ENCODE data around the gene KCTD19.

The KCTD19 gene

DNA sequence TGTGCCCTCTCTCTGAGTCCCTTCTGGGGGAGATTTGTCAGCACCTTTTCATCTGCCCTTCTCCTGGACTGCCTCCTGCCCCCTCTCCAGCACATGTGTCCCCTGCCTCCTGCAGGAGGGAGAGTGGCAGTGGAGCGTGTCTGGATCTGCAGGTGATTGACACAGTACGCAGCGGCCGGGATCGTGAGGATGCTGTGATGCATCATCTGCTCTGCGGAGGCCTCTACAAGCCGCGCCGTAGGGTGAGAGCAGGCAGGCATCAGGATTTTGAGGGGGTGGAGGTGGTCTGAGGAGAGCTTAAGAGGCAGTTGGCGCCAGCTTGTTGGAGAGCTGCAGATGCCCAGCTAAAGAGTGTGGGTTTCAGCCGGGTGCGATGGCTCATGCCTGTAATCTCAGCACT, 66.8 kb downstream of the KCTD19 start:
- DNase-seq (ENCODE audit: low read depth in 2 of 2), result no peak

GRCh38 chr16:67258161-67258835, 68.2 kb downstream of the KCTD19 start:
- DNase-seq (ENCODE audit: low read depth in 2 of 2), result no peak

DNA sequence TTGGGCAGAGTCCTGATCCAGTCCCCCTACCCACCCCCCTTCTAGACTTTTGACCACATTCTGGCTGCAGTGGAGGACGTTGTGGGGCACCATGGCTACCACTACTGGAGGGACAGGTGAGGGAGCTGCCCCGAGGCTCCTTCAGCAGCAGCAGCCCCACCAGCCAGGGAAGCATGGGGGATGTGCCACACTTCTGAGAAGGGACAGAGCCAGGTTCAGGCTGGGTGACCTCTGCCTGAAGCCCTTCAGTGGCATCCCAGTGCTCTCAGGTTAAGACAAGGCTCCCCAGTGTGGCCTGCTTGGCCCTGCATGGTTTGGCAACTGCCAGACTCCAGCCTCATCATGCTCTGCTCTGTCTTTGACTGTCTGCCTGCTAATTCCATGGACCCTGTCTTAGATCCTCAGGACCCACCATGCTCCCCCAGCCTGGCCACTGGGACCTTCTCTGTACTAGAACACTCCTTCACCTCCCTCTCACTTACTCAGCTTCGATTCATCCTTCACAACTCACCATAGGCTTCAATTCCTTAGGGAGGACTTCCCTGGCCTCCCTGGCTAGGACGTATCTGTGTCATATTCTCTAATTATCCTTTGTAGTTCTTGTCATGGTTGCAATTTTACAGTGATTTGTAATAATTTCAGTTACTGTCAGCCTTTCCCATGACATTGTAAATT, 68.9 kb downstream of the KCTD19 start:
- DNase-seq (ENCODE audit: low read depth in 2 of 2), result no peak

DNA sequence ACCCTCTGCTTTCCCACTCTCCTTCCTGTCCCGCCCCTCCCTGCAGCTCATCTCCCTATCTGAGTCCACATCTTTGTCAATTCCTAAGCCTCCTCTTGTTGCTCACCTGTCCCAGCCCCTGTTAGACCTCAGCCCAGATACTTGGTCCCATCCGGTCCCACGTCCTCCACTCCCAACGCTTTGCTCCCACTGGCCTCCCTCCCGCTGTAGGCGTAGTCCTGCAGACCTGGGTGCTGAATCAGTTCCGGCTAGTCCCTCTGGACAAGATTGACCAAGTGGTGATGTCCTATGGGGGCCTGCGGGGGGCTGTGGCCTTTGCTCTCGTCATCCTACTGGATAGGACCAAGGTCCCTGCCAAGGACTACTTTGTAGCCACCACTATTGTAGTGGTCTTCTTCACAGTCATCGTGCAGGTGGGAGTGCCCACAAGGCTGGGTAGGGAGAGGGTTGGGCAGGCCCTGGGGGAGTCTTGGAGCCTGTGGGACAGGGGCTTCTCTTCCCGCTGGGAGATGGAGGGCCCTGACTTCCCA, 69.8 kb downstream of the KCTD19 start:
- DNase-seq (ENCODE audit: low read depth in 2 of 2), result no peak

DNA sequence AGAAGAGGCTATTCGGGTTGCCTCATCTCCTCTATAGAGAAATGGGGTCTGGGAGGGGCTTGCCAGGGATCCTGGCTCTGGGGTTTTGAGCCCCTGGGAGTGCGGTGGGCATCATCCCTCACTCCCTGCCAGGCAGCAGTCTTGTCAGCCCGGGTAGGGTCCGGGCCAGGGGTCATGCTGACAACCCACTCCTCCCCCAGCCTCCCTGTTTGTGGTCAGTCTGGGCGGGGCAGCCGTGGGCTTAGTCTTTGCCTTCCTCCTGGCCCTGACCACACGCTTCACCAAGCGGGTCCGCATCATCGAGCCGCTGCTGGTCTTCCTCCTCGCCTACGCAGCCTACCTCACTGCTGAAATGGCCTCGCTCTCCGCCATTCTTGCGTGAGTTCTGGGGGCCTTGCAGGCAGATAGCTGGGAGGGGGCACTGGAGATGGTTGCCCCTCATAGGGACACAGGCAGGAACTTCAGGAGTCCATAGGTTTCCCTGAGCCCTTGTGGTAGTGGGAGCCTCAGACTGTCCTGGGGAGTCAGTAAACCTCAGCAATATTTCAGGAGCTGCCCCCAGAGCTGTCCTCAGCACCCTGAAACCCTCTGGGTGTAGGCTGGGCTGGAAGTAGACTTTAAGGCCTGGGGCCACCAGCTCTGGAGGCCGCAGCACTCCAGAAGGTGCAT, 70.9 kb downstream of the KCTD19 start:
- DNase-seq (ENCODE audit: low read depth in 2 of 2), result no peak

DNA sequence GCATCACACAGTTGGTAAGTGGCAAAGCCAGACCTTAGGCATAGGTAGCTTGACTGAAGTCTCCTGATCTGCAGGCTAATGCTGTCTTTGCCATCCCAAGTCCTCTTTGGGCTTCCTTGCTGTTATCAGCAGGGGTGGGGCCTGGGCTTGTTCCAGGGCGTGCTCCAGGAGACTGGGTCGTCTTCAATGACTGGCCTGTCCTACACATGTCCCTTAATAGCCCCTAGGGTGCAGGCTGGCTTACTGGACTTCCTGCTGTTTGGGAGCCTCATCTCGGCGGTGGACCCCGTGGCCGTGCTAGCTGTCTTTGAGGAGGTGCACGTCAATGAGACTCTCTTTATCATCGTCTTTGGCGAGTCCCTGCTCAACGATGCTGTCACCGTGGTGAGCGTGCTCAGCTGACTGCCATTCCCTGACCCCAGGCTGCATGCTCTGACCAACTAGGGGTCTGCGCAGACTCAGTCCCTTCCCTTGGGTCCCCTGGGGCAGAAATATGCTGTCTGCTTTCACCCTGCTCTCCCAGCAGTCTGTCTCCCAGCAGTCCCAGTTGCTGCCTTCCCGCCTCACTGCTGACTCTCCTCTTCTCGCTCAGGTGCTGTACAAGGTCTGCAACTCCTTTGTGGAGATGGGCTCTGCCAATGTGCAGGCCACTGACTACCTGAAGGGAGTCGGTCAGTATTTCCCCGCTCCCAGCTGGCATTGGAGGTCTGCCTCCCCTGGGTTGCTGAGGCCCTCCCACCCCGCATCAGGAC, 71.6 kb downstream of the KCTD19 start:
- no peak for DNase-seq (ENCODE audit: low read depth in 2 of 2)

DNA sequence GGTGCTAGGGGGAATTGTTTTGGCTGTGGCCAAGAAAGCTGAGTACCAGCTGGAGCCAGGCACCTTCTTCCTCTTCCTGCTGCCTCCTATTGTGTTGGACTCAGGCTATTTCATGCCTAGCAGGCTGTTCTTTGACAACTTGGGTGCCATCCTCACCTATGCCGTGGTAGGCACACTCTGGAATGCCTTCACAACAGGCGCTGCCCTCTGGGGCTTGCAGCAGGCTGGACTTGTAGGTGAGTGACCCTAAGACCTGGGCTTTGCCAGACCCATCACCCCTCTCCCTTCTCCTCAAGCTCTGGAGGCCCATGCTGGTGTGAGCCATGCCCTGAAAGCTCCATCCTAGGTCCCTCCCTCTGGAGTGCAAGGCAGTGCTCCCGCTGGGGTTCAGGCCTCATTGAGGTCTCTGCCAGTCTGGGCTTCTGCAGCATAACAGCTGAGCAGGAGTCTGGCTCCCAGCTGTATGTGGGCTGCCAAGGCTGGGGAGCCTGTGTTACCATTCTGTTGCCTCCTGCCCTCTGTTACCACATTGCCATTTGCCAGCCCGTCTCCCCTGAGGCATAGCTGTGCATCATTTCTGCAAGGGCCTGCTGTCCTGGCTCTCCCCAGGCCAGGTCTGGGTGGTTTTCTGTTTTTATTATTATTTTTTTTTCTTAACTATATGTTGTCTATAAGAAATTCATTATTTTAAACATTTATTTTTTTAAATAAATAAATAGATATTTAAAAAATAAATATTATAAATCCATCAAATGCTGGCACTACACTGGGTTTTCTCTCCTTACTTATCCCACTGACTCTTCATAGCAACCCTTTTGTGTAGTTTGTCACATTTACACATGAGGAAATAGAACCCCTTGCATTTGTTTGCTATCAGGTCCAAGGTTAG, 73.7 kb downstream of the KCTD19 start:
- DNase-seq (ENCODE audit: low read depth in 2 of 2), result no peak

DNA sequence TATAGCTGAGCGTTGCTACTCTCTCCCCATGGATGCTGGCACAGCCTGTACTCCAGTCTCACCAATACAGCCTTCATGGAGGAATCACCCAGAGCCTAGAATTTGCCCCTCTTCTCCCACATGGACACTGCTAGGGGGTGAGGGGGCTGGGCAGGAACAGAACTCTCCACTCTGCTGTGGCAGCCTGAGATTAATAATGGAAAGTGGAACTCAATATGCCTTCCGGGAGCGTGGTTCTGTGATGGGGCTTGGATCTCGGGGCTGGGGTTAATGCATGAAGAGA, 76.6 kb downstream of the KCTD19 start:
- no peak for DNase-seq (ENCODE audit: low read depth in 2 of 2)

GRCh38 chr16:67249178-67250044, 77.1 kb downstream of the KCTD19 start:
- no peak for DNase-seq (ENCODE audit: low read depth in 2 of 2)

DNA sequence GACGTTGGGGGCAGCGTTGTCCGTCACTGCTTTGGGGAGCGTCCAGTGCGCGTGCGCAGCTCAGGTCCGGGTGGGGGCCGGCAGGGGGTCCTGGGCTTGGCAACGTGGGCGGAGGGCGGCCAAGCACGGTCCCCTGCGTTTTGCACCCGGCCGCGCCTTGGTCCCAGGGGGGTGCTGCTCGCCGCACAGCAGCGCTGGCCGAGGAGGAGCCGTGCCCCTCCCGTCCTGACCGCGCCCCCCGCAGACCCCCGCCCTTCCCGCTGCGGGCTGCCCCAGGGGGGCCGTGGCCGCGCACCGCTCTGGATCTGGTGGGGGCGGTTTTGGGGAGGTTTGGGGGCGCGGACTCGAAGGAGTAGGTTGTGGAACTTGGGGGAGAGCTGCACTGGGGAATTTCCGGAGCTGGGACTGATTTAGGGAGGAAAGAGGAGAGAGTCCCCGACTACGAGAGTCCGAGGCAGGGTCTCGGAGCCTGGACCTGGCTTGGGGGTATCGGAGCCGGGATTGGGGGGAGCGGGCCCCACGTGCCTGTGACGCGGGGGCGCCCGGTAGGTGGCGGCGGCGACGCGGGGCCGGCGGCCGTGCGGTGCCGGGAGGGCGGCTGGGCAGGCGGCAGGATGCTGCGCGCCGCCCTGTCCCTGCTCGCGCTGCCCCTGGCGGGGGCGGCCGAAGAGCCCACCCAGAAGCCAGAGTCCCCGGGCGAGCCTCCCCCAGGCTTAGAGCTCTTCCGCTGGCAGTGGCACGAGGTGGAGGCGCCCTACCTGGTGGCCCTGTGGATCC, 78.0 kb downstream of the KCTD19 start, which contains the start of gene SLC9A5:
Gene SLC9A5, plus strand, starts transcription at position 579 of the 777 bp plus-strand sequence. Its CDS starts 36 bp downstream, at position 615.
- no peak for DNase-seq (ENCODE audit: low read depth in 2 of 2)

- DNase-seq (ENCODE audit: low read depth in 2 of 2), result no peak
Observed at GRCh38 chr16:67248073-67248400, 78.5 kb downstream of the KCTD19 start.

GRCh38 chr16:67247192-67248072, 79.1 kb downstream of the KCTD19 start, which contains the start of gene FHOD1:
Gene FHOD1 (minus strand): TSS chr16:67247481. CDS start chr16:67247410, 71 bp downstream.
- DNase-seq (ENCODE audit: low read depth in 2 of 2), result peak; percentile 93 to 100

GRCh38 chr16:67246756-67247191, 79.8 kb downstream of the KCTD19 start:
- DNase-seq (ENCODE audit: low read depth in 2 of 2), result peak in 1 of 2 experiments; percentile 43

DNA sequence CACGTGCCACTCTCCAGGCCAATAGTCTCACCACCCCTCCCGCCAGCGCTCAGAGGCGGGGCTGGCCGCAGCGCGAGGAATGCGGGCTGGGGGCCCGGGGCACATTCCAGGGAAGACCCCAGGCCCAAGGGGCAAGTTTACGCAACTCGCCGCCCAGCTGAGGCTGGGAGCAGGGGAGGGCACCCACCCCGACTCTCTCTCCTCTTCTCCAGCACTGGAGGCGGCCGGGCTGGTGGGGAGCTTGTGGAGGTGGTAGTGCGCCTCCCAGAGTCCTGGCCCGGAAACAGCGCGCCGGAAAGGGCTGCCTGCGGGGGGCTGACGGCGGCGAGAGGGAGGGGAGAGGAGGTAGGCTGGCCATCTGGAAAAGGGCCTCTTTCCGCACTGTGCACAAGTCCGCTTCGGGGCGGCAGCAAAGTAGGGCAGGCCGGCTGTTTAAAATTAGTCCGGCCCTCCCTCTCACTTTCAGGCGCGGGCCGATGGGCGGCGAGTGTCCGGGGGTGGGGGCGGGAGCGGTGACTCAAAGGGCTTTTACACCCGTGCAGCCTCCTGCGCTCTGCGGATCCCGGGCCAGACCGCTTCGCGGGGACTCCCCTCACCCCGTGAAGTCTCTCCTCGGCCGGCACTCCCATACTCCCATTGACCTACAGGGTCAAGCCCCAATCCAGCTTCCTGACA, 80.3 kb downstream of the KCTD19 start:
- DNase-seq (ENCODE audit: low read depth in 2 of 2), result peak in 1 of 2 experiments; percentile 47

- no peak for DNase-seq (ENCODE audit: low read depth in 2 of 2)
Observed at GRCh38 chr16:67245674-67246080, 80.9 kb downstream of the KCTD19 start.

DNA sequence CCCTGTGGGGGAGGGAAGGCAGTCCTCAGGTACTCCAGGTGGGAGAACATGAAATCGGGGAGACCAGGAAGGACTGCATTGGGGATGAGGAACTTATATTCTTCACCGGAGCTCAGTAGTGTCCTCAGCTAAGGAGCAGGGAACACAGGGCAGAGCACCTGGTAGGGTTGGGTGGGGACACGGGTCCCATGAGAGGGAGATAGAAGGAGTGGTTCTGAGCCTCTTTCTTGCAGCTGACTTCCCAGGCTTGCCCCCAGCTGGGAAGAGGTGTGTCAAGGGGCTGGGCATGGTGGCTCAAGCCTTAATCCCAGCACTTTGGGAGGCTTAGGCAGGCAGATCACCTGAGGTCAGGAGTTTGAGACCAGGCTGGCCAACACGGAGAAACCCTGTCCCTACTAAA, 81.4 kb downstream of the KCTD19 start:
- no peak for DNase-seq (ENCODE audit: low read depth in 2 of 2)

GRCh38 chr16:67244387-67245185, 82.0 kb downstream of the KCTD19 start:
- peak; percentile 50 to 69 for DNase-seq (ENCODE audit: low read depth in 2 of 2)

Measured in stimulated activated CD4-positive, alpha-beta T cell treated with anti-CD3 and anti-CD28 coated beads, Interleukin-12 subunit alpha, Interleukin-12 subunit beta, amount 100 ng/mL, for 24 hours (primary cell).